GDM1 (cell line): ENCODE data around the gene MARK4.

ENCODE experiments used
- DNase-seq: peaks from one replicate; lab custom pipeline; 2025; lab: John Stamatoyannopoulos, UW

The MARK4 gene

GRCh38 chr19:45271735-45272108 is 20.7 kb downstream of the MARK4 start:
- no peak for DNase-seq

DNA sequence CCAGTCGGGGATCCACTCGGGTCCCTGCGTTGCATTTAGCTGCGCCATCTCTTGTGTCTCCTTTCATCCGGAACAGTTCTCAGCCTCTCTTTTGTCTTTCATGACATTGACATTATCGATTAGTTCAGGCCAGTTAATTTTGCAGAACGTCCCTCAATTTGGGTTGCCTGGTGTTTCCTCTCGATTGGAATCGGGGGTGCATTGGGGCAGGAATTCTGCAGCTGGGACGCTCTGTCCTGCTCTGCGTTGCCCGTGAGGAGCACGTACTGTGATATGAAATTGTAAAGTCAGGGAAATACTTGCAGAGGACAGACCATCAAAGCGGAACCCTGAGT is 22.4 kb downstream of the MARK4 start:
- no peak for DNase-seq

GRCh38 chr19:45275370-45275971 is 24.4 kb downstream of the MARK4 start:
- no peak for DNase-seq

DNA sequence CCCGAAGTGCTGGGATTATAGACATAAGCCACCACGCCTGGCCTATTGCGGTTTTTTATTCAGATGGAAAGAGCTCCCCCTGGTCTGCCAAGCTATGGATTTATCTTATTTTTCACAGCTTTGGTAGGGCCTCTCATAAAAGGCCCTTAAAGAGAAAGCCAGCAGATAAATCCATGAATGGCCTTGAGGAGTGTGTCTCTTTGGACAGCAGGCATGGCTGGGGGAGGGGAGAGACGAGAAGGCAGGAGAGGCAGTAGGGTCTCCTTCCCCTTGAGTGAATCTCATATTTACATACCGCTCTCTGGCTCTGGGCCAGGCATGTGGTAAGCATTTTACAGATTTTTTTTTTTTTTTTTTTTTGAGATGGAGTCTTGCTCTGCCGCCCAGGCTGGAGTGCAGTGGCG is 25.2 kb downstream of the MARK4 start:
- no peak for DNase-seq

GRCh38 chr19:45278087-45278486 is 27.0 kb downstream of the MARK4 start:
- DNase-seq: no peak

DNA sequence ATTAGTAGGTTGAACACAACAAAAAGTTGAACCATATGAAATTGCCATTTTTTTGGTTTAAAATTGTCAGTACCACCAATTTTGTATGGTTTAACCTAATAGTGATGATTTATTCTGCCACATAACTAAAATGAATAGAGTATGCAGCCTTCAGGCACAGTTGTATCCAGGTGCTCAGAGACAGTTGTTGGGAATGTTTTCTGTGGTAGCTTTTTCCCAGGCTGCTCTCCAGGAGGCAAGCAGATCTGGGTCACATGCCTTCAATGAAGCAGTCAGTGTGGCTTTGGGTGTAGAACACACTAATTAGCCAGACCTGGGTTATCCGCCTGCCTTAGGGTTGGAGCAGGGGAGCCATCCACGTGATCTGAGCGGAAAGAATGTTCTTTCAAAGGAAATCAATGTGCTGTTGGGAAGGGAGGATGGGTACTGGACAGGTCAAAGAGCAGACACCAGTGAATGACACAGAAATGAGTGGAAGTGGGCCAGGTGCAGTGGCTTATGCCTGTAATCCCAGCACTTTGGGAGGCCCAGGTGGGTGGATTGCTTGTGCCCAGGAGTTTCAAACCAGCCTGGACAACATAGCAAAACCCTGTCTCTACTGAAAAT is 28.6 kb downstream of the MARK4 start:
- DNase-seq: no peak

DNA sequence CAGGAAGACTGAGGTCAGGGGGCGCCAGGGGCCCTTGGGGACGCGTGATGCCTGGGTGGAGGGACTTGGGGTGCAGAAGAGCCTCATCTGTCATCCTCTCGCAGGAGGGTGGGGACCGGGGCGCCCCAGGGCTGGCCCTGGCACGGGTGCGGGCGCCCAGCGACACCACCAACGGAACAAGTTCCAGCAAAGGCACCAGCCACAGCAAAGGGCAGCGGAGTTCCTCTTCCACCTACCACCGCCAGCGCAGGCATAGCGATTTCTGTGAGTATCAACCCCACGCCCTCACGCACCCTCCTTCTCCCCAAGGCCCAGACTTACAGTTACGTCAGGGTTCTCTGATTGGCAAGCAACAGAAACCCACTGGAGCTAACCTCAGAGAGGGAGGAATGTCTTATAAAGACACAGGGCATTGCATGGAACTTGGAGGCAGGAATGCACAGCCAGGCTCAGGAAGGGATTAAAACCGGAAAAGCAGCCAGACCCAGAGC is 29.4 kb downstream of the MARK4 start:
- DNase-seq: no peak

DNA sequence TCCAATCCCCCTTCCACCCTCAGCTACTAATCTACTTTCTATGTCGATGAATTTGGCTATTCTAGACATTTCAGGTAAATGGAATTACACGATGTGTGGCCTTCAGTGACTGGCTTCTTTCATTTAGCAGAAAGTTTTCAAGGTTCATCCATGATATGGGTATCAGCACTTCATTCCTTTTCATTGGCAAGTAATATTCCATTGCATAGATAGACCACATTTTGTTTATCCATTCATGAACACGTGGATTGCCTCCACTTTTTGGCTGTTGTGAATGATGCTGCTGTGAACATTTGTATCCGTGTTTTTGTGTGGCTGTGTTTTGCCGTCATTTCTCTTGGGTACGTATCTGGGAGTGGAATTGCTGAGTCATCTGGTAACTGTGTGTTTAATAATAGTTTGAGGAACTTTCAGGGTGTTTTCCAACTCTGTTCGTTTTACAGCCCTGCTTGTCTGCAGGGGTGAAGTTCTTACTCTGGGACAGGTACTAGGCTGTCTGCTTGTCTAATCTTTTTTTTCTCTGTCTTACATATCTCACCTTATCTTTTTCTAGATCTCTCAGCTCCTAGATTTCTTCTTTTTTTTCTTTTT is 32.5 kb downstream of the MARK4 start:
- no peak for DNase-seq

- no peak for DNase-seq
These were observed 39.4 kb downstream of the MARK4 start for GRCh38 chr19:45290381-45290931.

DNA sequence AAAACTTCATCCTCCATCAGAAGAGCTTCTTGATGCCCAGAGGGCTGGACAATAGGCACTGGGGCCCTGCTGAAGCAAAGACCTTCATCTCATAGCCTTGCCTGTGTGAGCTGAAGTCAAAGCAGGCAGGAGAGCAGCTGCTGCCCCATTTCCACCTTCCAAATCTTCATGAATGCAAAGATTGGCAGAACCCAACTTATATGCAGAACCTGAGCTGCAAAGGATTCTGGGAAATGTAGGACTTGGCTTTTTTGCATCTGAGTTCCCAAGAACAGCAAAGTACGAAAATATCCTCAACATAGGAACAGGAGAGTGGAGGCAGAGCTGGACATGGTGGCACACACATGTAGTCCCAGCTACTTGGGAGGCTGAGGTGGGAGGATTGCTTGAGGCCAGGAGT is 40.8 kb downstream of the MARK4 start:
- no peak for DNase-seq

DNA sequence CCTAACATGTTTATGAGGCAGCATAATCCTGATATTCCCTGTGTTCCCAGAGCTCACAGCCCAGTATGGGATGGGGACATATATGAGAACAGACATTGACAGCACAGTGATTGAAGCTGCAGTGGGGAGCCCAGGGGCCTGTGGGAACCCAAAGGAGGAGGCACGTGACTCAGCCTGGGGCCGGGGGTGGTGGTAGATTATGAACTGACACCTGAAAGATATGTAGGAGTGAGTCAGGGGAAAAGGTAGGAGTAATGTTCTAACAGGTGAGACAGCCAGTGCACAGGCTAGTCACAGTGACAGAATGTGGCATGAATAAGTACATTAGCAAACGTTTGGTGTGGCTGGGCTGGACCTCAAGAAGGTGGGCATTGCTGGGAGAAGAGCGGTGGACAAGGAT is 42.6 kb downstream of the MARK4 start:
- no peak for DNase-seq

- no peak for DNase-seq
These were observed 43.4 kb downstream of the MARK4 start for GRCh38 chr19:45294291-45295029.

- DNase-seq: no peak
These were observed 44.8 kb downstream of the MARK4 start for GRCh38 chr19:45295873-45296272.

DNA sequence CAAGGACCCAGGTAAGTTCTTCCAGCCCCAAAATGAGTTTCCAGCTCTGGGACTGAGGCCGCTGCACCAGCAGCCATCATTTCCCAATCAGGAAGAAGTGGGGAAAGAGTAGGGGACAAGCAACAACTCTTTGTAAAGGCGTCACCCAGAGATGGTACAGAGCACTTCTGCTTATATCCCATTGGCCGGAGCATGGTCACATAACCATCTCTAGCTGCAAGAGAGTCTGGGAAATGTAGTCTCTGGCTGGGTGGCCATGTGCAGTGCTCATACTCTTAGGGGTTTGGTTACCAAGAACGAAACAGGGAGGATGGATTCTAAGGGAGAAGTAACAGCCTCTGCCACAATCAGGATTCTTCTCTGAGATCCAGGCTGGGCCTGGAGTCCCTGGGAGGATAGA is 45.3 kb downstream of the MARK4 start:
- DNase-seq: no peak

GRCh38 chr19:45297674-45298073 is 46.6 kb downstream of the MARK4 start:
- DNase-seq: no peak

- DNase-seq: no peak
These were observed 47.2 kb downstream of the MARK4 start for GRCh38 chr19:45298264-45298663.

DNA sequence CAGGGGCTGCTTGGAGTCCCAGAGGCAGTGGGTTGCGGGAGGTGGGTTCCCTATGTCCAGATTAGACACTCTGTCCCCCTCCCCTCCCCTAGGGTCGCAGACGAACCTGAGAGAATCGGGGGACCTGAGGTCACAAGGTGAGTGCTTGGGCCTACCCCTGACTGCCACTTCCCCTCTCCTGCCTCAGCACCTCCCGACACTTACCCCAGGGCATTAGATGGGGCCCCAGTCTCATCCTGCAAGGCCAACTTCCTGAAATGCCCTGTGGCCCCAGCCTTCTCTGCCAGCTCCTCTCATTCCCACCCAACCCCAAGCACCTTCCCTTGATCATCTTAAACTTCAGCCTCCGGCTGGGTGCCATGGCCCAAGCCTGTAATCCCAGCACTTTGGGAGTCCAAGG is 48.6 kb downstream of the MARK4 start:
- no peak for DNase-seq

GRCh38 chr19:45302416-45302815 is 51.3 kb downstream of the MARK4 start:
- no peak for DNase-seq

GRCh38 chr19:45303269-45304060 is 52.4 kb downstream of the MARK4 start:
- no peak for DNase-seq

- DNase-seq: no peak
These were observed 53.3 kb downstream of the MARK4 start for GRCh38 chr19:45304141-45304926.

DNA sequence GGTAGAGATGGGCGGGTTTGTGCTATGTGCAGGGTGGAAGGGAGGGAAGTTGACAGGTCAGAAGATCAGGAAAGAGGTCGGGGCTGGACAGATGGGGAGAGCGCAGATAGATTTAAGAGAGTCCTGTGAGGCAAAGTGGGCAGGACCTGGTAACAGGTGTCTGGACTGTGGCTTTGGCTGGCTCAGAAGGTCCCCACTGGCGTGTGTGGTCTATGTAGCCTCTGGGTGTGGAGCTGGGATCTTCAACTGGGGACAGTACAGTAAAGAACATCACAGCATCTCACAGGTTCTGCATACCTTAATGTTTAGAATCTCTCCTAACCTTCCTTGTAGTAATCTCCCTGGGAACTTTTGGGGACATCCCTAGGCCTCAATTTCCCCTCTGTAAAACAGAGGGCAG is 53.9 kb downstream of the MARK4 start:
- DNase-seq: no peak
